GM19351 (cell line): Measurements from ENCODE around the gene GATD1.
A peak's percentile ranks its signal among the peaks of the same experiment; 100 is the strongest.

Source experiments
- ATAC-seq: cut with Tn5 transposase; IDR thresholded peaks from one replicate; pipeline ENCODE4 v1.9.1; 2021; ENCODE audit warnings: mild to moderate bottlenecking, moderate library complexity; ENCODE audit not compliant: unreplicated experiment

GATD1 gene

GRCh38 chr11:777288-778255 lies at the start of gene GATD1:
TSS of gene GATD1 (minus strand) at chr11:777487. CDS start at chr11:777462, 25 bp downstream.
- peak; percentile 79 for ATAC-seq

- ATAC-seq = peak; percentile 12
Observed at GRCh38 chr11:826836-827145, 49.5 kb upstream of the GATD1 start.

GRCh38 chr11:826227-826621 lies 48.9 kb upstream of the GATD1 start:
- no peak for ATAC-seq

GRCh38 chr11:825366-826226 lies 48.3 kb upstream of the GATD1 start:
- ATAC-seq = no peak

- ATAC-seq = no peak
Observed at GRCh38 chr11:824942-825341, 47.7 kb upstream of the GATD1 start.

- ATAC-seq = no peak
Observed at GRCh38 chr11:824292-824880, 47.1 kb upstream of the GATD1 start.

GRCh38 chr11:823441-824291 lies 46.4 kb upstream of the GATD1 start:
- no peak for ATAC-seq

GRCh38 chr11:821512-822371 lies 44.5 kb upstream of the GATD1 start:
- no peak for ATAC-seq

- no peak for ATAC-seq
Observed at GRCh38 chr11:820655-821511, 43.6 kb upstream of the GATD1 start.

- peak; percentile 68 for ATAC-seq
Observed at GRCh38 chr11:819943-820649, 42.8 kb upstream of the GATD1 start.

GRCh38 chr11:819129-819931 lies 42.0 kb upstream of the GATD1 start:
- peak; percentile 70 for ATAC-seq

- ATAC-seq = no peak
Observed at GRCh38 chr11:818396-819128, 41.3 kb upstream of the GATD1 start, which contains the start of gene PNPLA2. TSS of gene PNPLA2 (plus strand) at chr11:818914. CDS start at chr11:819719, 805 bp downstream.

GRCh38 chr11:816433-816779 lies 39.1 kb upstream of the GATD1 start:
- no peak for ATAC-seq

GRCh38 chr11:815675-816432 lies 38.6 kb upstream of the GATD1 start:
- ATAC-seq = no peak

- no peak for ATAC-seq
Observed at GRCh38 chr11:813456-814096, 36.3 kb upstream of the GATD1 start.
